GM12878 (cell line): ENCODE results near the gene EMX1. TPM values are rescaled to one million over a fixed set of nuclear protein-coding genes. Genes with fewer than 3 reads are reported as not detected.

ENCODE experiments used
- ATAC-seq: fragments of 200-7000 bp; cut with Tn5 transposase; 3 replicates; pipeline ENCODE4 v1.9.1; 2020; ENCODE audit warnings: mild to moderate bottlenecking, moderate library complexity
- BruUV-seq: library from RNA; stranded (reverse); fragments of 400-500 nt; replicated peaks from 2 replicates; lab custom pipeline; 2021; lab: Mats Ljungman, UMichigan
- CTCF ChIA-PET: fragments of 300-600 bp; sonication (Branson Sonifier 250); formaldehyde crosslinking; extraction: SDS; loops from one replicate; lab custom pipeline; 2021; ENCODE audit warnings: inconsistent platforms; lab: Yijun Ruan, JAX
- POLR2A ChIA-PET: fragments of 350-600 bp; formaldehyde crosslinking; extraction: SDS; loops from one replicate; lab custom pipeline; 2021; ENCODE audit warnings: inconsistent platforms; lab: Charles Lee
- RAD21 ChIA-PET: fragments of 300-600 bp; sonication (Branson Sonifier 250); formaldehyde crosslinking; loops from one replicate; lab custom pipeline; 2023; ENCODE audit warnings: antibody characterized with exemption; ENCODE audit not compliant: unreplicated experiment; lab: Charles Lee
- SMC1A ChIA-PET: fragments of 300-600 bp; sonication (Branson Sonifier 250); formaldehyde crosslinking; loops from one replicate; lab custom pipeline; 2023; ENCODE audit not compliant: unreplicated experiment, uncharacterized antibody; lab: Charles Lee
- DNase-seq: peaks from one replicate; pipeline ENCODE4 v3.0.0-alpha.2; 2011; ENCODE audit warnings: low read depth, low spot score
- FAIRE-seq: peaks from 3 replicates; lab custom pipeline; 2011; peaks lifted over from hg19 to GRCh38; lab: Jason Lieb, UNC
- H2AFZ ChIP-seq: 2 replicates; pipeline ENCODE4 v1.6.0; 2011; ENCODE audit warnings: low read depth, low read length, control low read depth; ENCODE audit not compliant: control insufficient read depth
- H3K27ac ChIP-seq: 2 replicates; pipeline ENCODE4 v1.5.1; 2011; ENCODE audit warnings: control low read depth; ENCODE audit not compliant: control insufficient read depth, insufficient read depth
- H3K27me3 ChIP-seq, 2 experiments: replicated peaks in 1 of 2; 2 replicates each; pipeline versions ENCODE4 v1.6.0 to v1.6.1; 2011; ENCODE audit warnings: low read length in 1 of 2; ENCODE audit not compliant: control insufficient read depth in 2 of 2, insufficient read depth in 2 of 2
- H3K36me3 ChIP-seq, 2 experiments: 2 replicates each; pipeline ENCODE4 v1.5.1; 2011; ENCODE audit warnings: low read length in 1 of 2; ENCODE audit not compliant: control insufficient read depth in 2 of 2, insufficient read depth in 2 of 2
- H3K4me1 ChIP-seq: 2 replicates; pipeline ENCODE4 v1.6.1; 2011; ENCODE audit warnings: mild to moderate bottlenecking, low read length, moderate library complexity, mixed read lengths; ENCODE audit not compliant: control insufficient read depth, insufficient read depth
- H3K4me2 ChIP-seq: 2 replicates; pipeline ENCODE4 v1.6.0; 2011; ENCODE audit warnings: control low read depth; ENCODE audit not compliant: control insufficient read depth, insufficient read depth
- H3K4me3 ChIP-seq: fragments of 200-600 bp; sonication (generic); 2 replicates; pipeline ENCODE4 v1.5.1; 2016
- H3K79me2 ChIP-seq: 2 replicates; pipeline ENCODE4 v1.6.0; 2011; ENCODE audit warnings: low read length; ENCODE audit not compliant: control insufficient read depth, insufficient read depth
- H3K9ac ChIP-seq: 2 replicates; pipeline ENCODE4 v1.8.0; 2011; ENCODE audit warnings: low read length, control low read depth, mixed read lengths; ENCODE audit not compliant: control insufficient read depth, insufficient read depth
- H3K9me3 ChIP-seq: replicated peaks from 3 replicates; pipeline ENCODE4 v1.5.1; 2011; ENCODE audit warnings: mild to moderate bottlenecking, low read length; ENCODE audit not compliant: control insufficient read depth, insufficient read depth
- H4K20me1 ChIP-seq: 2 replicates; pipeline ENCODE4 v1.6.0; 2011; ENCODE audit not compliant: control insufficient read depth, insufficient read depth
- CTCF ChIP-seq, 3 experiments: IDR thresholded peaks in 2 of 3; conservative IDR thresholded peaks in 1 of 3; 2 replicates each; pipeline ENCODE4 v1.5.1; 2011; ENCODE audit warnings: low read depth in 3 of 3, low read length in 3 of 3, mild to moderate bottlenecking in 3 of 3, control low read depth in 2 of 3, moderate library complexity in 2 of 3, inconsistent platforms in 1 of 3, mixed read lengths in 1 of 3; ENCODE audit not compliant: control insufficient read depth in 2 of 3, insufficient read depth in 1 of 3; ENCODE audit errors: extremely low read depth in 1 of 3
- HDAC2 ChIP-seq: fragments of 200-600 bp; sonication (generic); IDR thresholded peaks from 2 replicates; pipeline ENCODE4 v1.6.1; 2017
- HDGF ChIP-seq: fragments of 450-650 bp; IDR thresholded peaks from 2 replicates; pipeline ENCODE4 v1.6.1; 2016; ENCODE audit warnings: antibody characterized with exemption
- MEF2A ChIP-seq: IDR thresholded peaks from 2 replicates; pipeline ENCODE4 v1.6.1; 2011; ENCODE audit warnings: low read depth, mild to moderate bottlenecking, low read length, moderate library complexity; ENCODE audit not compliant: insufficient read depth
- NKRF ChIP-seq: fragments of 450-650 bp; conservative IDR thresholded peaks from 2 replicates; pipeline ENCODE4 v1.6.1; 2017; ENCODE audit warnings: mild to moderate bottlenecking, moderate library complexity
- PKNOX1 ChIP-seq: fragments of 450-650 bp; IDR thresholded peaks from 2 replicates; pipeline ENCODE4 v1.6.1; 2016; ENCODE audit warnings: mild to moderate bottlenecking
- POU2F2 ChIP-seq: IDR thresholded peaks from 3 replicates; pipeline ENCODE4 v1.6.1; 2011; ENCODE audit warnings: low read depth, mild to moderate bottlenecking, low read length, borderline replicate concordance
- RBBP5 ChIP-seq: fragments of 200-600 bp; sonication (generic); conservative IDR thresholded peaks from 2 replicates; pipeline ENCODE4 v1.6.1; 2016
- SMC3 ChIP-seq: IDR thresholded peaks from 2 replicates; pipeline ENCODE4 v1.6.1; 2011; ENCODE audit warnings: low read length, improper control_type of control experiment, borderline replicate concordance
- WGBS: methylation state at CpG from one replicate; pipeline ENCODE4 v1.1.6; 2016; ENCODE audit warnings: low lambda C conversion rate; ENCODE audit not compliant: insufficient replicate concordance, insufficient coverage; ENCODE audit errors: missing lambda C conversion rate; 5-methylcytosine and 5-hydroxymethylcytosine counted together
- in situ Hi-C: fragments of 300-500 bp; cut with MboI; formaldehyde crosslinking; loops from 9 replicates; pipeline ENCODE4 v1.14.3; 2018; ENCODE audit warnings: mixed read lengths
- intact Hi-C: fragments of 100-400 bp; cut with micrococcal nuclease; formaldehyde crosslinking; loops from one replicate; pipeline ENCODE4 v1.14.2; 2022; ENCODE audit not compliant: unreplicated experiment
- polyA plus RNA-seq, 11 experiments: library from polyadenylated mRNA; depleted of rRNA in 4 of 11; unstranded in 6 of 11; stranded (reverse) in 5 of 11; fragments of >200 nt; fragmentation: Nextera tagmentation in 4 of 11; fragmentation: Illumina TruSeq in 1 of 11; extraction: Ambion mirVana in 4 of 11; extraction: Trizol in 1 of 11; gene quantifications; 1 replicate in 1 of 11; 2 replicates in 10 of 11; pipeline versions ENCODE4 v1.2.1 to v1.2.3, GENCODE V29; 2011 to 2016; ENCODE audit warnings: inconsistent platforms in 2 of 11, missing spikeins in 2 of 11, low read depth in 1 of 11
- total RNA-seq, 4 experiments: library from RNA; depleted of rRNA in 3 of 4; stranded (reverse); fragments of >200 nt in 3 of 4; fragmentation: Illumina TruSeq in 1 of 4; extraction: Trizol in 1 of 4; gene quantifications; 2 replicates each; pipeline versions ENCODE4 v1.2.1 to v1.2.3, GENCODE V29; 2013 to 2021

EMX1 gene
- total and polyA plus RNA-seq, 10 of the 15 experiments (the other 5 are each of a cell fraction or from before 2014, with no cell fraction given), result 0.07 to 5.1 (median 1.2) TPM; not detected in 1

DNA sequence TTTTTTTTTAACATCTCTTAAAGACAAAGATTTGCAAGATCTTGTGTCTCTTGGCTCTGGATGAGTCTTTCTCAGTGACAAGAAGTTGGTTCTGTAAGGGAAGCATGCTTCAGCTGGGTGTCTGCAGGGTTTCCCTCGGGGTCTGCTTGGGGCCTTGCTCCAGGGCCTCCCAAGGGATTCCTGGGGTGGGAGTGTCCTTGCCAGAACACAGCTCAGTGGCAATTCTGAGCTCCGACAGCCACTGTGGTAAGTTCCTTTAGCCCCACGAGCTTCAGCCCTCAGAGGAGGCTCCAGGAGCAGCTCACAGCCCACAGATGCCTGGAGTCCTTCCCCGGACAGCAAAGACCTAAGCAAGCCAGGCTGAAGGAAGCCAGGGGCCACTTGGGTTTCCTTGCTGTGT lies 52.4 kb downstream of the EMX1 start:
- no peak for FAIRE-seq
- H3K4me3 ChIP-seq, result no peak overlapping the region
- H2AFZ ChIP-seq, result no peak overlapping the region
- no peaks in the 10 kb centered on the region for H3K27me3 ChIP-seq
- ChIA-PET RAD21 (interaction anchor here (1.1 kb wide), 1 partner anchor 76 kb away, joined by 5 read pairs; no protein-coding TSS in a partner anchor), SMC1A (interaction anchor here (2.0 kb wide), 1 partner anchor 77 kb away, joined by 13 read pairs; no protein-coding TSS in a partner anchor), POLR2A (no interaction called here), CTCF (interaction anchor here (0.6 to 13.4 kb wide), 2 partner anchors 41 to 77 kb away, joined by 3 to 437 read pairs; partner anchors contain the start of gene SPR)
- intact Hi-C loops, result no loop called here
- H4K20me1 ChIP-seq, result no peaks in the 10 kb centered on the region
- TF ChIP-seq NKRF (no peak), SMC3 (no peak), CTCF (IDR thresholded peaks at IDR 0.05 in 2 of 3, conservative IDR thresholded peaks at IDR 0.05 in 1 of 3; ENCODE audit: control insufficient read depth in 2 of 3, extremely low read depth in 1 of 3, insufficient read depth in 1 of 3, low read depth in 3 of 3, low read length in 3 of 3) (no peak), HDGF (no peak), PKNOX1 (no peak), RBBP5 (no peak), POU2F2 (no peak), HDAC2 (no peak), MEF2A (no peak)
- H3K9ac ChIP-seq, result no peak overlapping the region
- H3K36me3 ChIP-seq, result no peaks in the 10 kb centered on the region
- no peaks in the 10 kb centered on the region for H3K79me2 ChIP-seq
- H3K9me3 ChIP-seq, result no peaks in the 10 kb centered on the region
- ATAC-seq, result no peak
- H3K27ac ChIP-seq, result no peak overlapping the region
- DNase-seq, result no peak
- no peaks in the 10 kb centered on the region for H3K4me1 ChIP-seq
- BruUV-seq, result no TSS peak
- H3K4me2 ChIP-seq, result no peak overlapping the region
- WGBS, result 33% methylated on average over 4 of the region's 4 CpGs
- in situ Hi-C loops, result loop anchor here (5.0 kb wide), 1 partner anchor 77 kb away; no protein-coding TSS in a partner anchor
